ENCODE data around the gene CMTM2. TPM values are rescaled to one million over a fixed set of nuclear protein-coding genes. Genes with fewer than 3 reads are reported as not detected.

CMTM2 gene
- total and polyA plus RNA-seq, 10 donors, result 0.70 to 54.6 (median 8.8) TPM

- peaks cover 0 to 25% (median 0%) of the 10 kb centered on the region in 7 donors for H3K27me3 ChIP-seq (replicated peaks in 1 of 7)
- peak; percentile 22 to 63 (median 44) for TF ChIP-seq POLR2AphosphoS5 (IDR thresholded peaks at IDR 0.05)
- peak; percentile 54 to 90 (median 77) for TF ChIP-seq CTCF (IDR thresholded peaks at IDR 0.05 in 8 of 11, conservative IDR thresholded peaks at IDR 0.05 in 3 of 11)
- TF ChIP-seq POLR2A (IDR thresholded peaks at IDR 0.05), result no peak
- intact Hi-C loops (cut with DNase I; ENCODE audit: low total_unique reads), result loop anchor here (5.0 kb wide), 1 partner anchor 197 kb away; no protein-coding TSS in a partner anchor
- peak; percentile 88 for DNase-seq
- peaks cover 0 to 11% (median 9%) of the 10 kb centered on the region in 8 donors for H3K9me3 ChIP-seq
- H3K4me1 ChIP-seq, result peaks cover 32 to 63% (median 57%) of the 10 kb centered on the region in 6 donors
- peaks cover 0 to 9% (median 6%) of the 10 kb centered on the region in 6 donors for H3K36me3 ChIP-seq
- peak within 1 kb of the TSS; percentile 78 to 94 (median 88) for H3K27ac ChIP-seq
- 0 to 1% (median 0%) methylated on average over 9 to 95 of the region's 96 CpGs for whole genome bisulfite sequencing, 5 donors
- peak within 1 kb of the TSS; percentile 68 to 94 (median 78) for H3K4me3 ChIP-seq
These were observed 25.3 kb downstream of the CMTM2 start, which contains the start of gene CMTM3 for GRCh38 chr16:66604376-66605176. Gene CMTM3, plus strand, starts transcription at chr16:66604704. Its CDS starts 102 bp downstream, at chr16:66604806.

DNA sequence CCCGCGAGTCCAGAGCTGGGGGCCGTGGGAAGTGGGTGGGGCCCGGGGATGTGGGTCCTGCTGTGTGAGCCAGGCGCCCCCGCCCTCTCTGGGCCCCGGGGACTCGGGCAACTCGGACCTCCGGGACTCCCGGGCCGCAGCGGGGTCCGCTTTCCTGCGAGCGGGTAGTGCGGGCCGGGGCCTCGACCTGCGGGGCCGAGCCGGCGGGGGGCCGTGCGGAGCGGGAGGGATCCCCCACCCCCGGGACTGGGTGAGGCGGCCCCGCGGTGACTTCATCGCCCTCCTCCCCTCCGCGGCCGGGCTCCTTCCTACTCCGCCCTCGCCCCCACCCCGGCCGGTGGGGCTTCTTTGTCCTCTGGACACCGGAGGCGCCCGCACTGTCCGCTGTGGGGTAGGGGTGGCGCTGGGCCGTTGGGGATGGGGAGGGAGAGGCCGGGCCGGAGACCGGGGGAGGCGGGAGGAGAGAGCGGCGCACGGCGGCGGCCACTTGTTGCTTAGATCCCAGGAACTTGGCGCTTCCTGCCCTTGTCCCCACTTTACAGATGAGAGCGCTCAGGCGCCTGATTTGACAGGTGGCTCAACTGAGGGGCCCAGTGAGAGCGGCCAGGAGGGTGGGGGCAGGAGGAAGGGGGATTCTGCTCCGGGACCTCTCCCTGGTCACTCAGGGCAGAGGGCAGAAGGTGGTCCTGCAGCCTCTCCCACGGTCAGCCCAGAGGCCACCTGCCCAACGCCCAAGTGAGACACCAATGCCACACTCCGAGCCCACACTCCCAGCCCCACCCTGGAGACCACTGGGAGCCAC lies 26.1 kb downstream of the CMTM2 start:
- WGBS, 5 donors, result 2 to 5% (median 3%) methylated on average over 18 to 61 of the region's 61 CpGs
- peak; percentile 94 for DNase-seq
- peak overlapping the region; percentile 78 to 94 (median 88) for H3K27ac ChIP-seq
- peaks cover 0 to 11% (median 9%) of the 10 kb centered on the region in 8 donors for H3K9me3 ChIP-seq
- peak overlapping the region; percentile 68 to 94 (median 78) for H3K4me3 ChIP-seq
- TF ChIP-seq POLR2AphosphoS5 (IDR thresholded peaks at IDR 0.05), result peak; percentile 7 to 30 (median 12)
- TF ChIP-seq CTCF (IDR thresholded peaks at IDR 0.05 in 8 of 11, conservative IDR thresholded peaks at IDR 0.05 in 3 of 11), result peak in 1 of 11 experiments; percentile 54
- no peak for TF ChIP-seq POLR2A (IDR thresholded peaks at IDR 0.05)
- peaks cover 32 to 63% (median 57%) of the 10 kb centered on the region in 6 donors for H3K4me1 ChIP-seq
- intact Hi-C loops (cut with DNase I; ENCODE audit: low total_unique reads), result no loop called here
- peaks cover 0 to 25% (median 0%) of the 10 kb centered on the region in 7 donors for H3K27me3 ChIP-seq (replicated peaks in 1 of 7)
- peaks cover 0 to 17% (median 14%) of the 10 kb centered on the region in 6 donors for H3K36me3 ChIP-seq

GRCh38 chr16:66605979-66606751 lies 26.9 kb downstream of the CMTM2 start:
- intact Hi-C loops (cut with DNase I; ENCODE audit: low total_unique reads), result no loop called here
- DNase-seq, result peak; percentile 71

More at GRCh38 chr16:66605979-66606751, 26.9 kb downstream of the CMTM2 start:
- Histone ChIP-seq H3K27ac (peak overlapping the region in 7 of 8 donors; percentile 83 to 94 (median 89)), H3K36me3 (peaks cover 0 to 25% (median 22%) of the 10 kb centered on the region in 6 donors), H3K4me3 (peak overlapping the region in 7 of 8 donors; percentile 71 to 94 (median 78)), H3K27me3 (replicated peaks in 1 of 7) (peaks cover 0 to 25% (median 0%) of the 10 kb centered on the region in 7 donors), H3K9me3 (peaks cover 0 to 10% (median 8%) of the 10 kb centered on the region in 8 donors), H3K4me1 (peaks cover 32 to 63% (median 57%) of the 10 kb centered on the region in 6 donors)
- peak in 1 of 3 donors; percentile 7 for TF ChIP-seq POLR2AphosphoS5 (IDR thresholded peaks at IDR 0.05)
- TF ChIP-seq CTCF (IDR thresholded peaks at IDR 0.05 in 8 of 11, conservative IDR thresholded peaks at IDR 0.05 in 3 of 11), result no peak
- WGBS, 5 donors, result 30 to 45% (median 42%) methylated on average over 10 of the region's 10 CpGs
